OCI-LY7 (cell line): Measurements from ENCODE around the gene GRIK1. TPM values are rescaled to one million over a fixed set of nuclear protein-coding genes. Genes with fewer than 3 reads are reported as not detected.

ENCODE experiments used
- Bru-seq: library from RNA; stranded (reverse); fragments of 400-500 nt; gene quantifications from one replicate; lab custom pipeline; 2021; lab: Mats Ljungman, UMichigan
- BruChase-seq, 2 experiments: library from RNA; stranded (reverse); fragments of 400-500 nt; gene quantifications; one replicate each; lab custom pipeline; 2021; lab: Mats Ljungman, UMichigan
- BruUV-seq: library from RNA; stranded (reverse); fragments of 400-500 nt; replicated peaks from 2 replicates; lab custom pipeline; 2021; lab: Mats Ljungman, UMichigan
- CTCF ChIA-PET: fragments of 300-600 bp; sonication (Branson Sonifier 250); formaldehyde crosslinking; loops from one replicate; lab custom pipeline; 2022; ENCODE audit warnings: antibody characterized with exemption; ENCODE audit not compliant: unreplicated experiment; lab: Charles Lee
- POLR2A ChIA-PET: fragments of 300-600 bp; sonication (Branson Sonifier 250); formaldehyde crosslinking; loops from one replicate; lab custom pipeline; 2022; ENCODE audit warnings: antibody characterized with exemption; lab: Charles Lee
- DNase-seq: peaks from one replicate; pipeline ENCODE4 v3.0.0-alpha.2; 2015; ENCODE audit warnings: low spot score
- H2AFZ ChIP-seq: fragments of 200-600 bp; sonication (generic), shearing (Covaris generic); 2 replicates; pipeline ENCODE4 v1.6.1; 2014; ENCODE audit warnings: mild to moderate bottlenecking, antibody characterized with exemption, low read length, moderate library complexity
- H3K27ac ChIP-seq: fragments of 200-600 bp; sonication (generic); 2 replicates; pipeline ENCODE4 v1.5.1; 2014; ENCODE audit warnings: mixed run types, low read depth, mild to moderate bottlenecking, moderate library complexity, low read length, inconsistent platforms; ENCODE audit not compliant: poor library complexity, severe bottlenecking
- H3K36me3 ChIP-seq: fragments of 200-600 bp; sonication (generic); 2 replicates; pipeline ENCODE4 v1.6.1; 2014; ENCODE audit warnings: mild to moderate bottlenecking, antibody characterized with exemption, low read length, moderate library complexity, mixed read lengths; ENCODE audit not compliant: insufficient read depth
- H3K4me1 ChIP-seq: fragments of 200-600 bp; sonication (generic); 2 replicates; pipeline ENCODE4 v1.5.1; 2014; ENCODE audit warnings: mild to moderate bottlenecking, low read length; ENCODE audit not compliant: insufficient read depth, poor library complexity, severe bottlenecking
- H3K4me2 ChIP-seq: fragments of 200-600 bp; sonication (generic); 2 replicates; pipeline ENCODE4 v1.6.1; 2014; ENCODE audit warnings: mild to moderate bottlenecking, low read length
- H3K4me3 ChIP-seq: fragments of 200-600 bp; sonication (generic); 2 replicates; pipeline ENCODE4 v1.5.1; 2014; ENCODE audit warnings: mild to moderate bottlenecking, low read depth, low read length; ENCODE audit not compliant: poor library complexity, severe bottlenecking
- H3K79me2 ChIP-seq: fragments of 200-600 bp; sonication (generic); 2 replicates; pipeline ENCODE4 v1.6.1; 2016; ENCODE audit warnings: low read depth, mild to moderate bottlenecking, low read length, moderate library complexity, mixed read lengths; ENCODE audit not compliant: insufficient read depth
- H3K9me2 ChIP-seq: fragments of 200-600 bp; sonication (generic); 2 replicates; pipeline ENCODE4 v1.6.1; 2016; ENCODE audit warnings: mild to moderate bottlenecking, low read length, mixed read lengths; ENCODE audit not compliant: insufficient read depth
- H3K9me3 ChIP-seq: fragments of 200-600 bp; sonication (generic); 2 replicates; pipeline ENCODE4 v1.6.1; 2014; ENCODE audit warnings: mild to moderate bottlenecking, mixed run types, low read length, mixed read lengths
- H4K20me1 ChIP-seq: fragments of 200-600 bp; sonication (generic); 2 replicates; pipeline ENCODE4 v1.6.1; 2014; ENCODE audit warnings: mild to moderate bottlenecking, antibody characterized with exemption, low read length, moderate library complexity, mixed read lengths; ENCODE audit not compliant: insufficient read depth
- CTCF ChIP-seq: fragments of 200-600 bp; sonication (generic); conservative IDR thresholded peaks from 2 replicates; pipeline ENCODE4 v1.5.1; 2014; ENCODE audit warnings: mild to moderate bottlenecking, antibody characterized with exemption, low read length, moderate library complexity, mixed read lengths
- EZH2phosphoT487 ChIP-seq: fragments of 200-600 bp; sonication (generic); IDR thresholded peaks from 2 replicates; pipeline ENCODE4 v1.6.1; 2018; ENCODE audit warnings: low read depth, borderline replicate concordance, mild to moderate bottlenecking, mixed run types, antibody characterized with exemption, low read length, moderate library complexity, mixed read lengths
- intact Hi-C: fragments of 100-400 bp; cut with micrococcal nuclease; formaldehyde crosslinking; loops from one replicate; pipeline ENCODE4 v1.10.0; 2022; ENCODE audit not compliant: unreplicated experiment
- long read RNA-seq: library from polyadenylated mRNA; stranded (forward); transcript quantifications from one replicate; pipeline ENCODE4 v2.0.0, GENCODE V29; 2022
- total RNA-seq, 2 experiments: library from RNA; depleted of rRNA in 1 of 2; stranded (reverse); fragments of >200 nt in 1 of 2; shearing (Covaris generic) in 1 of 2; gene quantifications; 2 replicates each; pipeline ENCODE4 v1.2.3, GENCODE V29; 2014 to 2022

The GRIK1 gene
- total RNA-seq (2014; rRNA removed; shearing (Covaris generic)): 4.1 and 4.6 TPM in 2 replicates
- 0.13 TPM in 1 of 2 replicates, not detected in the other for total RNA-seq (2022)
- percentile 6 among the genes with signal in this experiment for Bru-seq, nascent RNA
- BruChase-seq, experiment 1, labeled RNA remaining after a 6-hour chase: percentile 1 among the genes with signal in this experiment
- BruChase-seq, experiment 2, labeled RNA remaining after a 2-hour chase: percentile 6 among the genes with signal in this experiment
- long read RNA-seq: 0 reads

- no peak within 1 kb of the TSS for H3K4me2 ChIP-seq
- no peaks in the 10 kb centered on the region for H4K20me1 ChIP-seq
- H3K9me2 ChIP-seq: no peaks in the 10 kb centered on the region
- no peaks in the 10 kb centered on the region for H3K79me2 ChIP-seq
- H2AFZ ChIP-seq: no peak within 1 kb of the TSS
- H3K4me1 ChIP-seq: no peaks in the 10 kb centered on the region
- TF ChIP-seq CTCF (no peak), EZH2phosphoT487 (no peak)
- no peaks in the 10 kb centered on the region for H3K36me3 ChIP-seq
- DNase-seq: no peak
- H3K9me3 ChIP-seq: no peaks in the 10 kb centered on the region
- no TSS peak for BruUV-seq
- POLR2A ChIA-PET: no interaction called here
- CTCF ChIA-PET: no interaction called here
- no peak within 1 kb of the TSS for H3K4me3 ChIP-seq
- intact Hi-C loops: no loop called here
- H3K27ac ChIP-seq: no peak within 1 kb of the TSS
Observed at GRCh38 chr21:29939924-29940275, at the start of gene GRIK1. Gene GRIK1 (minus strand): TSS chr21:29939996.

GRCh38 chr21:29987762-29988161 is 48.0 kb upstream of the GRIK1 start:
- POLR2A ChIA-PET: no interaction called here
- H3K4me3 ChIP-seq: no peak overlapping the region
- no peak for DNase-seq
- CTCF ChIA-PET: no interaction called here
- intact Hi-C loops: no loop called here
- H3K9me2 ChIP-seq: no peaks in the 10 kb centered on the region
- no peaks in the 10 kb centered on the region for H4K20me1 ChIP-seq
- H3K4me1 ChIP-seq: no peaks in the 10 kb centered on the region
- H3K36me3 ChIP-seq: no peaks in the 10 kb centered on the region
- H3K79me2 ChIP-seq: no peaks in the 10 kb centered on the region
- no TSS peak for BruUV-seq
- no peak overlapping the region for H2AFZ ChIP-seq
- no peaks in the 10 kb centered on the region for H3K9me3 ChIP-seq
- TF ChIP-seq EZH2phosphoT487 (no peak), CTCF (no peak)
- no peak overlapping the region for H3K4me2 ChIP-seq
- no peak overlapping the region for H3K27ac ChIP-seq

GRCh38 chr21:29985866-29986265 is 46.1 kb upstream of the GRIK1 start:
- no peaks in the 10 kb centered on the region for H3K9me2 ChIP-seq
- H3K27ac ChIP-seq: no peak overlapping the region
- no peaks in the 10 kb centered on the region for H3K36me3 ChIP-seq
- no peaks in the 10 kb centered on the region for H4K20me1 ChIP-seq
- no peak overlapping the region for H2AFZ ChIP-seq
- intact Hi-C loops: no loop called here
- no peaks in the 10 kb centered on the region for H3K4me1 ChIP-seq
- DNase-seq: no peak
- no TSS peak for BruUV-seq
- POLR2A ChIA-PET: interaction anchor here (0.6 kb wide), 1 partner anchor 49 kb away, joined by 3 read pairs; no protein-coding TSS in a partner anchor
- no peaks in the 10 kb centered on the region for H3K9me3 ChIP-seq
- CTCF ChIA-PET: no interaction called here
- H3K4me2 ChIP-seq: no peak overlapping the region
- no peak overlapping the region for H3K4me3 ChIP-seq
- TF ChIP-seq CTCF (no peak), EZH2phosphoT487 (no peak)
- no peaks in the 10 kb centered on the region for H3K79me2 ChIP-seq
